ENCODE data around the gene TNFAIP8L2.

- no peak for TF ChIP-seq EZH2 (IDR thresholded peaks at IDR 0.05; ENCODE audit: low read depth)
- TF ChIP-seq CTCF (conservative IDR thresholded peaks at IDR 0.05), result no peak
Observed at GRCh38 chr1:151197863-151198253, 41.4 kb downstream of the TNFAIP8L2 start.
